Fibroblast of lung (primary cell): Measurements from ENCODE around the gene KIAA1755. TPM values are rescaled to one million over a fixed set of nuclear protein-coding genes. Genes with fewer than 3 reads are reported as not detected.
A peak's percentile ranks its signal among the peaks of the same experiment; 100 is the strongest.

Experiments
- DNase-seq, 2 donors: peaks; one replicate each; pipeline versions ENCODE4 v3.0.0 to v3.0.0-alpha.2; 2010; ENCODE audit warnings: low read depth in 2 of 2
- H2AFZ ChIP-seq: 2 replicates; pipeline ENCODE4 v1.5.1; 2012; ENCODE audit warnings: low read length, control low read depth, inconsistent platforms
- H3K27ac ChIP-seq: 2 replicates; pipeline ENCODE4 v1.5.1; 2011; ENCODE audit warnings: low read length, control low read depth; ENCODE audit not compliant: insufficient read depth
- H3K27me3 ChIP-seq: 2 replicates; pipeline ENCODE4 v1.5.1; 2011; ENCODE audit warnings: mild to moderate bottlenecking, low read length; ENCODE audit not compliant: control insufficient read depth, insufficient read depth
- H3K36me3 ChIP-seq: 2 replicates; pipeline ENCODE4 v1.5.1; 2011; ENCODE audit warnings: low read length; ENCODE audit not compliant: control insufficient read depth, insufficient read depth
- H3K4me1 ChIP-seq: 2 replicates; pipeline ENCODE4 v1.5.1; 2011; ENCODE audit warnings: low read length; ENCODE audit not compliant: control insufficient read depth, insufficient read depth; ENCODE audit errors: extremely low read depth
- H3K4me2 ChIP-seq: 2 replicates; pipeline ENCODE4 v1.5.1; 2011; ENCODE audit warnings: low read length, control low read depth; ENCODE audit not compliant: insufficient read depth; ENCODE audit errors: extremely low read depth
- H3K4me3 ChIP-seq, 4 experiments: fragments of 200-600 bp in 1 of 4; sonication (generic) in 1 of 4; replicated peaks in 1 of 4; 2 replicates each; pipeline ENCODE4 v1.5.1; 2011 to 2016; ENCODE audit warnings: low read length in 4 of 4, low read depth in 3 of 4, mild to moderate bottlenecking in 3 of 4, control low read depth in 2 of 4, inconsistent platforms in 1 of 4, mixed read lengths in 1 of 4; ENCODE audit not compliant: insufficient read depth in 1 of 4; ENCODE audit errors: control extremely low read depth in 1 of 4
- H3K79me2 ChIP-seq: 2 replicates; pipeline ENCODE4 v1.5.1; 2012; ENCODE audit warnings: mild to moderate bottlenecking, low read length, inconsistent platforms; ENCODE audit not compliant: control insufficient read depth, insufficient read depth
- H3K9ac ChIP-seq: 2 replicates; pipeline ENCODE4 v1.5.1; 2011; ENCODE audit warnings: mild to moderate bottlenecking, low read length, control low read depth; ENCODE audit not compliant: insufficient read depth
- H3K9me3 ChIP-seq: 2 replicates; pipeline ENCODE4 v1.5.1; 2012; ENCODE audit warnings: low read depth, low read length; ENCODE audit not compliant: control insufficient read depth, insufficient read depth
- H4K20me1 ChIP-seq: 2 replicates; pipeline ENCODE4 v1.5.1; 2011; ENCODE audit warnings: low read length; ENCODE audit not compliant: control insufficient read depth, insufficient read depth; ENCODE audit errors: extremely low read depth
- EZH2 ChIP-seq: IDR thresholded peaks from 2 replicates; pipeline ENCODE4 v1.5.1; 2012; ENCODE audit warnings: low read length, control low read depth, mild to moderate bottlenecking; ENCODE audit errors: missing control alignments
- polyA plus RNA-seq, 2 donors: library from polyadenylated mRNA; depleted of rRNA in 1 of 2; stranded (reverse) in 1 of 2; unstranded in 1 of 2; fragments of >200 nt; gene quantifications; 2 replicates each; pipeline ENCODE4 v1.2.1, GENCODE V29; 2011 to 2012; ENCODE audit warnings: missing spikeins in 1 of 2
- total RNA-seq: library from RNA; depleted of rRNA; stranded (reverse); fragments of >200 nt; gene quantifications from 2 replicates; pipeline ENCODE4 v1.2.1, GENCODE V29; 2014
- TF ChIP-seq, protein P1 (sequence below), 2 donors: IDR thresholded peaks in 1 of 2; conservative IDR thresholded peaks in 1 of 2; 1 replicate in 1 of 2; 2 replicates in 1 of 2; pipeline ENCODE4 v1.5.1; 2011 to 2012; ENCODE audit warnings: low read length in 2 of 2, control low read depth in 1 of 2, inconsistent platforms in 1 of 2, low read depth in 1 of 2, mild to moderate bottlenecking in 1 of 2

The KIAA1755 gene
- total and polyA plus RNA-seq, 2 donors (not counting 1 experiment from before 2014, with no cell fraction given): 0.60 to 2.8 TPM

DNA sequence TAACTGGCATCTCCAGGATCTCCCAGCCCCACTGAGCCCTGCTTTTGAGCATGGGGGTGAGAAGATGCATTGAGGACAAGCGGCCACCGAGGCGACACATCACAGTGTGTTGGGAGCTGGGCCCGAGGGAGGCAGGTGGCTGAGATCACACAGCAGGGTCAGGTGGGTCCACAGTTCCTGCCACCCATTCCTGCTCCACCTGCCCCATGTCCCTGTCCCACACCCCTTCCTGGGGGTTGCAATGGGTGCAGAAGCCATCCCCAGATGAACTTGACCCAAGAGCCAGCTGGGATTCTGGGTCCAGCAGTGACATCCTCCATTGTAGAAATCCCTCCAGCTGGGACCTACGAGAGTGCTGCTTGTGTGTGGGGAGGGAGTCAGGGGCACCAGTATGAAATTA is 96.5 kb downstream of the KIAA1755 start:
- peak overlapping the region; percentile 94 for H3K4me2 ChIP-seq
- H3K27ac ChIP-seq: no peak overlapping the region

DNA sequence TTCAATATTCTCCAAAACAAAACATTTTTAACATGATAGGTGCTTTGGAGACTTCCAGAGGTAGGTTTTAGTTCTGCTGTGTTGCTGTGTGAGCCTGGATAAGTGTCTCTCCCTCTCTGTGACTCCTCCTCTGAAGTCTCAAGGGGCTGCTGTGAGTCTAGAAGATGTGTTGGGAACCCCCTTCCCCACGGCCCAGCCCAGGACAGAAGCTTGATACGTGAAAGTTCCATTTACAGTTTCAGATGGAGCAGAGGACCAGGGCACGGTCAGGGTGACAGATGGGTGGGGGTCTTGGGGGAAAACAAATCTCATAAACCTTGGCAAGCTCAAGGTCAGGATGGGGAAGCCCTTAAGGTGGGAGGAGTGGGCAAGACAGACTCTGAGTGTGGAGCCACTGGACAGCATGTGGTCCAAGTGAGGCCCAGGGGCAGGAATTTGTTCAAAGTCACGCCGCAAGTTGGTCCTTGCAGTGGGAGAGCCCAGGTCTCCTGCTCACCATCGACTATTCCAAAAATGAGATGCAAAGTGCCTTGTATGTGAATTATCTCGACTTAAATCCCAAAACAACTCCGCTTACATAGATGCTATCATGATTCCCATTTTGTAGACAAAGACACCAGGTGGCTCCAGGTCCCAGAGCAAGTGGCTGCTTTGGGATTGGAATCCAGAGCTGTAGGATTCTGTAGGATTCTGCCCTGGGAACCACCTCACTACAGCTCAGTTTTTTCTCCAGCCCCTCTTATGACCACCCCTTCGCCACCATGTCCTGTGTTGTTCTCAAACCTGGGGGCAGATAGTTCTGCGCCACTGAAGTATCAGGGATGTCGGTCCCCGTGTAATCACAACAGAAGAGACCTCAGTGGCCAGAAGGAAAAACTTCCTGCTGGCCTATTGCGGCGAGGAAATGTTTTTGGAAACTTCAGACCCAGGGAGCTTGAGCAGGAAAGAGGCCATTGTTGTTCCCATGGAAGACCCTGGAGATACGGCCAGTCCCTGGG is 97.4 kb downstream of the KIAA1755 start:
- Histone ChIP-seq H3K27me3 (no peaks in the 10 kb centered on the region), H3K4me2 (peak overlapping the region; percentile 94), H3K9me3 (no peaks in the 10 kb centered on the region), H3K36me3 (peaks cover 4% of the 10 kb centered on the region), H3K9ac (no peak overlapping the region), H3K79me2 (peaks cover 7% of the 10 kb centered on the region), H3K4me3 (peak overlapping the region in 3 of 4 experiments; percentile 66 to 69 (median 68)), H3K27ac (no peak overlapping the region), H4K20me1 (no peaks in the 10 kb centered on the region), H3K4me1 (peaks cover 31% of the 10 kb centered on the region), H2AFZ (no peak overlapping the region)
- no peak for DNase-seq
- no peak for TF ChIP-seq EZH2
- TF ChIP-seq, protein P1, sequence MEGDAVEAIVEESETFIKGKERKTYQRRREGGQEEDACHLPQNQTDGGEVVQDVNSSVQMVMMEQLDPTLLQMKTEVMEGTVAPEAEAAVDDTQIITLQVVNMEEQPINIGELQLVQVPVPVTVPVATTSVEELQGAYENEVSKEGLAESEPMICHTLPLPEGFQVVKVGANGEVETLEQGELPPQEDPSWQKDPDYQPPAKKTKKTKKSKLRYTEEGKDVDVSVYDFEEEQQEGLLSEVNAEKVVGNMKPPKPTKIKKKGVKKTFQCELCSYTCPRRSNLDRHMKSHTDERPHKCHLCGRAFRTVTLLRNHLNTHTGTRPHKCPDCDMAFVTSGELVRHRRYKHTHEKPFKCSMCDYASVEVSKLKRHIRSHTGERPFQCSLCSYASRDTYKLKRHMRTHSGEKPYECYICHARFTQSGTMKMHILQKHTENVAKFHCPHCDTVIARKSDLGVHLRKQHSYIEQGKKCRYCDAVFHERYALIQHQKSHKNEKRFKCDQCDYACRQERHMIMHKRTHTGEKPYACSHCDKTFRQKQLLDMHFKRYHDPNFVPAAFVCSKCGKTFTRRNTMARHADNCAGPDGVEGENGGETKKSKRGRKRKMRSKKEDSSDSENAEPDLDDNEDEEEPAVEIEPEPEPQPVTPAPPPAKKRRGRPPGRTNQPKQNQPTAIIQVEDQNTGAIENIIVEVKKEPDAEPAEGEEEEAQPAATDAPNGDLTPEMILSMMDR (conservative IDR thresholded peaks at IDR 0.05 in 1 of 2, IDR thresholded peaks at IDR 0.05 in 1 of 2; ENCODE audit: low read depth in 1 of 2, low read length in 2 of 2): no peak

More for the DNA sequence above, 96.5 kb downstream of the KIAA1755 start:
- Histone ChIP-seq H3K79me2 (peaks cover 7% of the 10 kb centered on the region), H3K36me3 (peaks cover 4% of the 10 kb centered on the region), H3K9me3 (no peaks in the 10 kb centered on the region), H4K20me1 (no peaks in the 10 kb centered on the region), H2AFZ (no peak overlapping the region), H3K27me3 (no peaks in the 10 kb centered on the region), H3K4me3 (peak overlapping the region in 3 of 4 experiments; percentile 66 to 69 (median 68)), H3K9ac (no peak overlapping the region), H3K4me1 (peaks cover 39% of the 10 kb centered on the region)
- no peak for TF ChIP-seq EZH2
- TF ChIP-seq, protein P1 (conservative IDR thresholded peaks at IDR 0.05 in 1 of 2, IDR thresholded peaks at IDR 0.05 in 1 of 2; ENCODE audit: low read depth in 1 of 2, low read length in 2 of 2): no peak
- no peak for DNase-seq

DNA sequence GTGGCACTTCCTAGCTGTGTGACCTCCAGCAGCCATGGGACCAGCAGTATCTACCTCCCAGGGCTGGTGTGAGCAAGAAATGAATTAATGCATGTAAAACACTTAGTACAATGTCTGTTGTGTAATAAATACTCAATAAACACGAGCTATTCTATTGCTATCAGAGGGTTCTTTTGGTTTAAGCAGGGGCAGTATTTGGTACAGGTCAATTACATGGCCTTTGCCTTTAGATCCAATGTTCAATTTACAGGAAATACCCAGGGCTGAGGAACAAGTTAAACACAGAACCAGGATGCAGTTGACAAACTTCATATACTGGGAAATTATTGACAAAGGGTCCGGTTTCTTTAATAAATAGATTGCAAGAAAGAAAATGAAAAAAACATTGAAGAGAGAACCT is 98.4 kb downstream of the KIAA1755 start:
- H4K20me1 ChIP-seq: no peaks in the 10 kb centered on the region
- H3K27ac ChIP-seq: no peak overlapping the region
- H3K9ac ChIP-seq: no peak overlapping the region
- no peak overlapping the region for H2AFZ ChIP-seq
- H3K4me1 ChIP-seq: peaks cover 31% of the 10 kb centered on the region
- peaks cover 6% of the 10 kb centered on the region for H3K36me3 ChIP-seq
- H3K27me3 ChIP-seq: no peaks in the 10 kb centered on the region
- TF ChIP-seq, protein P1 (conservative IDR thresholded peaks at IDR 0.05 in 1 of 2, IDR thresholded peaks at IDR 0.05 in 1 of 2; ENCODE audit: low read depth in 1 of 2, low read length in 2 of 2): no peak
- TF ChIP-seq EZH2: no peak
- H3K4me3 ChIP-seq: no peak overlapping the region
- no peaks in the 10 kb centered on the region for H3K9me3 ChIP-seq
- no peak for DNase-seq
- no peak overlapping the region for H3K4me2 ChIP-seq
- H3K79me2 ChIP-seq: peaks cover 7% of the 10 kb centered on the region
